IMR-90 (cell line): Measurements from ENCODE around the gene NDST1.

Source experiments
- BHLHE40 ChIP-seq: fragments of 150-350 bp; IDR thresholded peaks from 2 replicates; pipeline ENCODE4 v1.6.1; 2016; ENCODE audit warnings: mild to moderate bottlenecking, low read depth, low read length
- CEBPB ChIP-seq: IDR thresholded peaks from 2 replicates; pipeline ENCODE4 v1.6.1; 2012; ENCODE audit warnings: low read depth, low read length, improper control_type of control experiment
- MAZ ChIP-seq: IDR thresholded peaks from 2 replicates; pipeline ENCODE4 v1.6.1; 2012; ENCODE audit warnings: low read depth, mild to moderate bottlenecking, low read length, improper control_type of control experiment, moderate library complexity, borderline replicate concordance
- POLR2A ChIP-seq: IDR thresholded peaks from 2 replicates; pipeline ENCODE4 v1.6.1; 2012; ENCODE audit warnings: mild to moderate bottlenecking, low read depth, low read length
- RAD21 ChIP-seq: IDR thresholded peaks from 2 replicates; pipeline ENCODE4 v1.6.1; 2012; ENCODE audit warnings: low read length, improper control_type of control experiment
- RCOR1 ChIP-seq: IDR thresholded peaks from 2 replicates; pipeline ENCODE4 v1.6.1; 2012; ENCODE audit warnings: mild to moderate bottlenecking, low read length, improper control_type of control experiment; ENCODE audit not compliant: insufficient replicate concordance
- SMC3 ChIP-seq: fragments of 150-350 bp; IDR thresholded peaks from 2 replicates; pipeline ENCODE4 v1.6.1; 2016; ENCODE audit warnings: low read depth, mild to moderate bottlenecking, antibody characterized with exemption, low read length, moderate library complexity
- TF ChIP-seq, protein P1 (sequence below): conservative IDR thresholded peaks from 2 replicates; pipeline ENCODE4 v1.5.1; 2012; ENCODE audit warnings: mild to moderate bottlenecking, low read depth, low read length, improper control_type of control experiment

DNA sequence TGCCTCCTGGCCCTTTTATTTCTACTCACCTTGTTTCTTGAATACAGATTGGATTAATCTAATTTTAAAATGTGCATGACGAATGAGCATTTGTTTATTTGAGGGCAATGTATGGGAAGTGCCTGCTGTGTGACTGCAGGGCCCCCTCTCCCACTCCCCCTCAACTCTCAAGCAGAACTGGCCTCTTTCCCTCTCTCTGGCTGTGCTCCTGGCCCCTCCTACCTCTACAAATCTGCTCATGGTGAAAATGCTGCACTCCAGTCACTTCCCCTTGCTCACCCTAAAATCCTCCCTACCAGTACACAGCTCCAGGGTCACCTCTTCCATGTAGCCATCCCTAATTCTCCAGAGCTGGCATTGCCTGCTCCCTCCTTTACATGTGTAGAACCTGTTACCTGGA lies 17.2 kb upstream of the NDST1 start:
- TF ChIP-seq, protein P1, sequence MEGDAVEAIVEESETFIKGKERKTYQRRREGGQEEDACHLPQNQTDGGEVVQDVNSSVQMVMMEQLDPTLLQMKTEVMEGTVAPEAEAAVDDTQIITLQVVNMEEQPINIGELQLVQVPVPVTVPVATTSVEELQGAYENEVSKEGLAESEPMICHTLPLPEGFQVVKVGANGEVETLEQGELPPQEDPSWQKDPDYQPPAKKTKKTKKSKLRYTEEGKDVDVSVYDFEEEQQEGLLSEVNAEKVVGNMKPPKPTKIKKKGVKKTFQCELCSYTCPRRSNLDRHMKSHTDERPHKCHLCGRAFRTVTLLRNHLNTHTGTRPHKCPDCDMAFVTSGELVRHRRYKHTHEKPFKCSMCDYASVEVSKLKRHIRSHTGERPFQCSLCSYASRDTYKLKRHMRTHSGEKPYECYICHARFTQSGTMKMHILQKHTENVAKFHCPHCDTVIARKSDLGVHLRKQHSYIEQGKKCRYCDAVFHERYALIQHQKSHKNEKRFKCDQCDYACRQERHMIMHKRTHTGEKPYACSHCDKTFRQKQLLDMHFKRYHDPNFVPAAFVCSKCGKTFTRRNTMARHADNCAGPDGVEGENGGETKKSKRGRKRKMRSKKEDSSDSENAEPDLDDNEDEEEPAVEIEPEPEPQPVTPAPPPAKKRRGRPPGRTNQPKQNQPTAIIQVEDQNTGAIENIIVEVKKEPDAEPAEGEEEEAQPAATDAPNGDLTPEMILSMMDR = no peak
- TF ChIP-seq RAD21 (no peak), POLR2A (no peak), SMC3 (no peak), MAZ (no peak), RCOR1 (no peak), BHLHE40 (no peak), CEBPB (no peak)
